HG02571 (cell line): Measurements from ENCODE around the gene APOL3.
"Not testable (repeated sequence)": the region's sequence is repeated elsewhere in the genome, so short reads cannot be mapped to it uniquely, and the experiment has no call there.

ENCODE experiments used
- ATAC-seq: cut with Tn5 transposase; IDR thresholded peaks from one replicate; pipeline ENCODE4 v1.9.1; 2021; ENCODE audit warnings: mild to moderate bottlenecking, moderate library complexity; ENCODE audit not compliant: unreplicated experiment

The APOL3 gene

GRCh38 chr22:36136988-36137387 lies 23.6 kb downstream of the APOL3 start:
- ATAC-seq: no peak

GRCh38 chr22:36136475-36136874 lies 24.1 kb downstream of the APOL3 start:
- ATAC-seq: no peak

- ATAC-seq: no peak
Measured at GRCh38 chr22:36135306-36135980, 25.1 kb downstream of the APOL3 start.

- ATAC-seq: no peak
Measured at GRCh38 chr22:36134182-36134581, 26.4 kb downstream of the APOL3 start.

- ATAC-seq: no peak
Measured at GRCh38 chr22:36131907-36132306, 28.6 kb downstream of the APOL3 start.

DNA sequence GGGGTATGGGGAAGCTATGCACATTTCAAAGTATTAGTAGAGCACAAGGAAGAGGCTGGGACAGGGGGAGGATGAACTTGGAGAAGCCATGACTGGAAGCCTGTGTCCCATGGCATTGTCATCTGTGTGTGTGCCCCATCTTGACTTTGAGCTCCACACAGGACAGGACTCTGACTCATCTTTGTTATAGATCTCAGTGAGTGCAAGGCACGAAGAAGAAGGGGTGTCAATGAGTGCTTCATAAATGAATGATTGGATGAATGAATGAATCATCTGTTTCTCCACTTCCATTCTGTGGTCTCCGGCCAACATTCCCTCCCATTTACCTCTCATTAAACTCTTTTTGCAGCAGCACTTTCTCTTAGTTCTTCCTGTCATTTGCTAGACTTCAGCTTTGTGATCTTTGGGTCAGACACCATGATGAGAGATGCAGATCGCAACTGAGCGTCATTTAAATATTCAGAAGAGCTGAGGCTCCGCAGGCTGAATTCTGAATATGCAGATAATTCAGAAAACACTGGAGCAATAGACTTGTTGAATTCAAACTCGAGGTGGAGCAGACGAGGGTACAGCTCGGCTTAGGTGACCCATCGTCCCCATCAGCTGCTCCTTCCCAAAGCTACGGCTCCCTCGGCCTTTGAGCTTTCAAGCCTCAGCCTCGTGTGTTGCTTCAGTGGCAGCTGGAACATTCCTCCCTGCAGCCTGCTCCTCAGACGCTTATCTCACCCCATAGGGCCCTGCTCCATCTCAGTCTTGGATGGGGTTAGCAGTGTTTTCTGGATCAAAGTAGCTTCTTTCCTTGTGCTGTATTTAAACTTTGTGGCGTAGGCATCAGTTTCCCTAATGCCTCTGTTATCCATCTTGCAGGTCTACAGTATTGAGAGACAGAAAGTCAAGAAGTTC lies 30.8 kb downstream of the APOL3 start:
- ATAC-seq: no peak

DNA sequence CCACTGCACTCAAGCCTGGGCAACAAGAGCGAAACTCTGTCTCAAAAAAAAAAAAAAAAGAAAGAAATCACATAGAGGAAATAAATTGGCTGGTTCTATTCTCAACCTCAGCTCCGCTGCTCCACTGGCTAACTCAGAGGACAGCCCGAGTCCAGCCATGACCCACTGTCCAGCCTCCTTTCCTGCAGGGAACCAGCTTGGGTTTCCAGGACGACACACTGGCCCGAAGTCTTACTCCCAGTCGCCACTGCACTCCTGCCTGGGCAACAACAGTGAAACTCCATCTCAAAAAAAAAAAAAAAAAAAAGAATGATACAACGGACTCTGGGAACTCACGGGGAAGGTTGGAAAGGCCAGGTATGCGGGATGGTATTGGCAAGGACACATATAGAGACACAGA lies 31.5 kb downstream of the APOL3 start:
- no peak for ATAC-seq

DNA sequence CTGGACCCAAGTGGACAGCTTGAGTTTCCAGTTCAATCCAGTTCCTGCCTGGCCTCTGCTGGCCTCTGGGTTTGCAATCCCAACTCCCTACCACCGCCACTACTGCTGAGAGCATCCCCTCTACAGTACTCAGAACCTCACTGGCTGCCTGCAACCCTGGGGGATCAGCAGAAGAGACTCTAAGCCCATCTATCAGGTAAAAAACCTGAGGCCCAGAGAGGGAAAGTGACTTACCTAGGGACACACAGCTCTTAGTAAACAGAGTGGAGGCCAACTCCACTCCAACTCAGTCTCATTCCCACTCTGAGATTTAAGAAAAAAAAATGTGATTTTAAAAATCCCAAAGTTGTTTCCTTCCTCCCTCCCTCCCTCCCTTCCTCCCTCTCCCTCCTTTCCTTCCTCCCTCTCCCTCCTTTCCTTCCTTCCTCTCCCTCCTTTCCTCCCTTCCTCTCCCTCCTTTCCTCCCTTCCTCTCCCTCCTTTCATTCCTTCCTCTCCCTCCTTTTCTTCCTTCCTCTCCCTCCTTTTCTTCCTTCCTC lies 34.5 kb downstream of the APOL3 start:
- no peak for ATAC-seq

GRCh38 chr22:36125434-36125833 lies 35.1 kb downstream of the APOL3 start:
- no peak for ATAC-seq

- ATAC-seq: no peak
Measured at GRCh38 chr22:36124666-36125065, 35.9 kb downstream of the APOL3 start.

GRCh38 chr22:36123673-36124630 lies 36.6 kb downstream of the APOL3 start:
- no peak for ATAC-seq

DNA sequence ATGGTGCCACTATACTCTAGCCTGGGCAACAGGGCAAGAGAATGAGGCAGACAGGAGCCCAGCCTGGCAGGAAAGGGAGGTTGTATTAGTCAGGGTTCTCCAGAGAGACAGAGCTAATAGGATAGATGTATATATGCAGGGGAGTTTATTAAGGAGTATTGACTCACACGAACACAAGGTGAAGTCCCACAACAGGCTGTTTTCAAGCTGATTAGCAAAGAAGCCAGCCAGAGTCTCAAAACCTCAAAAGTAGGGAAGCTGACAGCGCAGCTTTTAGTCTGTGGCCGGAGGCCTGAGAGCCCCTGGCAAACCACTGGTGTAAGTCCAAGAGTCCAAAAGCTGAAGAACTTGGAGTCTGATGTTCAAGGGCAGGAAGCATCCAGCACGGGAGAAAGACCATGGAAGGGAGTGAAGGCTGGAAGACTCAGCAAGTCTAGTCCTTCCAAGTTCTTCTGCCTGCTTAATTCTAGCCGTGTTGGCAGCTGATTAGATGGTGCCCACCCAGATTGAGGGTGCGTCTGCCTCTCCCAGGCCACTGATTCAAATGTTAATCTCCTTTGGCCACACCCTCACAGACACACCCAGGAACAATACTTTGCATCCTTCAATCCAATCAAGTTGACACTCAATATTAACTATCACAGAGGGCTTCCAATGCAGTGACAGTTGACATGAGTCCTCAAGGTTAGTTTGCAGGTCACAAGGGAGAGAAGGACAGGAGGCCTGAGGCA lies 39.8 kb downstream of the APOL3 start:
- not testable (repeated sequence) for ATAC-seq

DNA sequence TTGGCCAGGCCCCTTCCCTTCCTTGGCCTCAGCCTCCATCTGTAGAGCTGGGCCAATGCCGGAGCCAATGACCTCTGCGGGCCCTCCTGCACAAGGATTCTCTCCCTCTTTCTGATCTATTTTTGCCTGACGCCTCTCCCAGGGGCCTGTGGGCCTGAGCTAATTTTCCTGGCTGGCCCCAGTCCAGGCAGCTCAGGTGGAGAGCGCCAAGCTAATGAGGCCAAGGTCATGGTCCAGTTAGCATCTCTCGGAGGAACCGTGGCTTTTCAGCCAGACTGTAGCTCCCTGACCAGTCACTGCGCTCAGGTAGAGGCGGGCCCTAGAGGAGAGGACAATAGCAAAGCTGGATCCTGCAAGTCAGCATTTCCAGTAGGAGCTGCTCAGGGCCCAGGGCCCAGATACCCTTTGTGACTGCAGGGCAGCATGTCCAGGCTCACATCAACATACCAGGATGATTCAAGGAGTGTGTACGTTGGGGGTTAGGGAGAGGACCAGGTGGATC lies 43.5 kb downstream of the APOL3 start:
- ATAC-seq: no peak

DNA sequence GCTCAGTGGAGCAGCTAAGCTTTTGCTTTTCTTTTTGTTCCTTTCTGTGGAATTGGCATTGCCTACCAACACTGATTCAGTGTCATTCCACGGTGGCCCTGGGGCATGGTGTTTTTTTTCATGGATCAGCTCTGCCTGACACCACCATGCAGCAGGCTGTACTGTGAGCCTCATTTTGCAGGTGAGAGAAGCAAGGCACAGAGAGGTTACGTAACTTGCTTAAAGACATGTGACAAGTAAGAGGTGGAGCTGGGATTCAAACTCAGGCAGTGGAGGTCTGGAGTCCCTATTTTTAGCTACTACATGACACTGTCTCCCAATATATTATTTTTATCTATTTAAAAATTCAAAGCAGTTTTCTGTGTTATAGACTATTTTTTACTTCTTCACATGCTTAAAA lies 44.4 kb downstream of the APOL3 start:
- no peak for ATAC-seq

GRCh38 chr22:36113121-36113520 lies 47.4 kb downstream of the APOL3 start:
- ATAC-seq: no peak

DNA sequence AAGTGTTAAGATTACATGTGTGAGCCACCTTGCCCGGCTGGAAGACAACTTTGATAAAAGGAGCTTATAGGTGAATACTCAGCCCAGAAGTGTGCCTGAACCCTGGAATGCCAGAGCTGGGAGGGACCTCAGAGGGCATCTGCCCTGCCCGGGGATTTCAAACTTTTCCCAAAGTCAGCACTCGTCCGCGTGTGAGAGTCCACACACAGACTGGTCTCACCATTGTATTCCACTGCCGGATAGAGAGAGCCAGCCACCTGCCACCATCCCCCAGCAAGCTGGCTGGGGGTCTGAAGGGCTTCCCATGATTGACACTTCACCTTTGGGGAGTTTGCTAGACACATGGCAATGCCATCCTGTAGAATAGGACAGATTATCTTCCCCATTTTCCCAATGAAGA lies 49.2 kb downstream of the APOL3 start:
- ATAC-seq: no peak

DNA sequence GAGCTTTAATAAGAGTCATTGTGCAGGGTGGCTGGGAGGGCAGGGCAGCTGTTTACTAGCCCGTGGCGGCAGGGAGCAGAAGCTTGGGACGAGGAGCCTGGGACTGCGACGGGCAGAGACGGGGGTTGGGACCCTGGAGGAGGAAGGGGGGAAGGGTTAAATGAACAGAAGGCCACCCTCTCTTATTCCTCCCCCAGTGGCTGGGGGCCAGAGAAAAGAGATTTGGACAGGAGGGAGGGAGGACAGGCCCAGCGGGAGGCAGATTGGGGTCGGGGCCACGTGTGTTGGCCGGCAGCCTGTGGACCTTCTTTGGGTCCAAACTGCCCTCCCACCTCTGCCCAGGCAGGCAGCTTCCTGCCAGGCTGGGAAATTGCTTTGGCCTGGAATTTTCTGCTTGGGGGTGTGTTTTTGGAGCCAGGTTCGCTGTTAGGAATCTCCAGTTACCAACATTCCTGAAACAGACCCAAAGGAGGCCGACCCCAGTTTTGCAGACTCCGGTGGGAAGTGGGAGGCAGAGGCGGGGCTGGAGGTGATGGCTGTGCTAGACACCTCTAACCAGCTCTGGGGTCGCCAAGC lies 50.2 kb downstream of the APOL3 start:
- ATAC-seq: no peak

GRCh38 chr22:36107436-36107835 lies 53.1 kb downstream of the APOL3 start:
- no peak for ATAC-seq

GRCh38 chr22:36106910-36107309 lies 53.6 kb downstream of the APOL3 start:
- ATAC-seq: no peak

DNA sequence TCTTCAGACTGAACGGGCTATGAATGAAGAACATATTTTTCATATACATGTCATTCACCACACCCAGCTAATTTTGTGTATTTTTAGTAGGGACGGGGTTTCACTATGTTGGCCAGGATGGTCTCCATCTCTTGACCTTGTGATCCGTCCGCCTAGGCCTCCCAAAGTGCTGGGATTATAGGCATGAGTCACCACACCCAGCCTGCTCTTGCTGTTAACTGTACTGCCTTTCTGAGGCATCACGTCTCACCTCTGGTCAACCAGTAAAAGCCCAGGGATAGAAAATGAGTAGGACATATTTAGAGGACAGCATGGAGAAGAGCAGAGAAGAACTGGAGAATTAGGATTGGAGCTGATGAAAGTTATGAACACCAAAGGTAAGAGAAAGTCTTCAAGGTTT lies 55.6 kb downstream of the APOL3 start:
- no peak for ATAC-seq
